K562 (cell line): ENCODE results near the gene UBA1. TPM values are rescaled to one million over a fixed set of nuclear protein-coding genes. Genes with fewer than 3 reads are reported as not detected.

ENCODE experiments used
- ARID1B ChIP-seq: fragments of 450-650 bp; IDR thresholded peaks from 2 replicates; pipeline ENCODE4 v1.6.1; 2016; ENCODE audit warnings: antibody characterized with exemption, mild to moderate bottlenecking, inconsistent platforms
- CBFA2T3 ChIP-seq: fragments of 450-650 bp; IDR thresholded peaks from 2 replicates; pipeline ENCODE4 v1.6.1; 2017
- ETV6 ChIP-seq, 3 experiments: fragments of 150-350 bp in 1 of 3; sonication (generic) in 1 of 3; formaldehyde crosslinking in 1 of 3; IDR thresholded peaks; 2 replicates each; pipeline versions ENCODE4 v1.6.1 to v1.8.0; 2014 to 2022; ENCODE audit warnings: borderline replicate concordance in 2 of 3, low read depth in 2 of 3, antibody characterized with exemption in 1 of 3, low read length in 1 of 3, mild to moderate bottlenecking in 1 of 3, missing genetic modification reagents in 1 of 3
- MEF2A ChIP-seq: IDR thresholded peaks from 2 replicates; pipeline ENCODE4 v1.6.1; 2011; ENCODE audit warnings: low read depth, mild to moderate bottlenecking, low read length, moderate library complexity; ENCODE audit not compliant: control insufficient read depth
- MEIS2 ChIP-seq: fragments of 450-650 bp; IDR thresholded peaks from 2 replicates; pipeline ENCODE4 v1.6.1; 2014; ENCODE audit warnings: mild to moderate bottlenecking; ENCODE audit not compliant: partially characterized antibody
- NUFIP1 ChIP-seq: fragments of 450-650 bp; IDR thresholded peaks from 2 replicates; pipeline ENCODE4 v1.6.1; 2018; ENCODE audit not compliant: partially characterized antibody
- PYGO2 ChIP-seq: fragments of 450-650 bp; IDR thresholded peaks from 2 replicates; pipeline ENCODE4 v1.6.1; 2016; ENCODE audit warnings: mild to moderate bottlenecking, missing genetic modification characterization, moderate library complexity, missing compliant biosample characterization
- RBFOX2 ChIP-seq: fragments of 200-400 bp; formaldehyde crosslinking; IDR thresholded peaks from 2 replicates; pipeline ENCODE4 v1.6.1; 2017; ENCODE audit warnings: low read depth, mild to moderate bottlenecking, low read length, moderate library complexity
- REST ChIP-seq, 2 experiments: fragments of 450-650 bp; formaldehyde crosslinking in 1 of 2; IDR thresholded peaks; 2 replicates each; pipeline versions ENCODE4 v1.4.0 to v1.6.1; 2014 to 2020; ENCODE audit warnings: mild to moderate bottlenecking in 2 of 2, borderline replicate concordance in 1 of 2, low read depth in 1 of 2
- SMAD3 ChIP-seq: fragments of 450-650 bp; formaldehyde crosslinking; conservative IDR thresholded peaks from 2 replicates; pipeline ENCODE4 v1.4.0; 2020; ENCODE audit warnings: mild to moderate bottlenecking
- SMAD4 ChIP-seq: fragments of 250-450 bp; sonication (Bioruptor Pico); conservative IDR thresholded peaks from 2 replicates; pipeline ENCODE4 v1.8.0; 2021; ENCODE audit warnings: inconsistent platforms, mild to moderate bottlenecking, moderate library complexity
- TAF9B ChIP-seq: fragments of 450-650 bp; IDR thresholded peaks from 2 replicates; pipeline ENCODE4 v1.6.1; 2018; ENCODE audit warnings: mild to moderate bottlenecking; ENCODE audit not compliant: partially characterized antibody
- TCF7L2 ChIP-seq: fragments of 150-350 bp; IDR thresholded peaks from 2 replicates; pipeline ENCODE4 v1.6.1; 2016; ENCODE audit warnings: low read depth, mild to moderate bottlenecking, low read length, moderate library complexity
- TOE1 ChIP-seq, 2 experiments: fragments of 450-650 bp in 1 of 2; sonication (generic) in 1 of 2; formaldehyde crosslinking in 1 of 2; IDR thresholded peaks; 2 replicates each; pipeline versions ENCODE4 v1.7.1 to v1.8.0; 2016 to 2022; ENCODE audit warnings: borderline replicate concordance in 2 of 2, mild to moderate bottlenecking in 2 of 2, antibody characterized with exemption in 1 of 2, inconsistent platforms in 1 of 2, low read depth in 1 of 2, missing genetic modification reagents in 1 of 2, moderate library complexity in 1 of 2
- ZNF282 ChIP-seq: sonication (generic); formaldehyde crosslinking; IDR thresholded peaks from 2 replicates; pipeline ENCODE4 v1.8.1; 2023; ENCODE audit warnings: missing genetic modification reagents
- polyA plus RNA-seq, 8 experiments: library from polyadenylated mRNA; depleted of rRNA in 4 of 8; stranded (reverse) in 5 of 8; unstranded in 3 of 8; fragments of >200 nt; fragmentation: Nextera tagmentation in 2 of 8; fragmentation: Illumina TruSeq in 1 of 8; extraction: Ambion mirVana in 2 of 8; extraction: Trizol in 1 of 8; gene quantifications; 2 replicates each; pipeline versions ENCODE4 v1.2.1 to v1.2.3, GENCODE V29; 2011 to 2014; ENCODE audit warnings: inconsistent platforms in 1 of 8, missing spikeins in 1 of 8
- total RNA-seq, 7 experiments: library from RNA; depleted of rRNA in 6 of 7; stranded (reverse); fragments of >200 nt in 6 of 7; fragmentation: Illumina TruSeq in 2 of 7; extraction: Trizol in 2 of 7; gene quantifications; 2 replicates each; pipeline versions ENCODE4 v1.2.1 to v1.2.3, GENCODE V29; 2011 to 2021; ENCODE audit warnings: low replicate concordance in 1 of 7
- TF ChIP-seq, protein P1 (sequence below): fragments of 250-450 bp; sonication (Bioruptor Pico); IDR thresholded peaks from 2 replicates; pipeline ENCODE4 v1.4.0; 2020; ENCODE audit warnings: borderline replicate concordance

UBA1 gene
- total and polyA plus RNA-seq, 9 of the 15 experiments (the other 6 are each of a cell fraction or from before 2014, with no cell fraction given), result 32.0 to 174 (median 93.6) TPM

- TF ChIP-seq REST (IDR thresholded peaks at IDR 0.05; ENCODE audit: borderline replicate concordance) (no peak), REST (CRISPR knock-in tag; IDR thresholded peaks at IDR 0.05; ENCODE audit: low read depth) (peak; percentile 58; the same call in 1 of the 2 replicates), TOE1 (IDR thresholded peaks at IDR 0.05; ENCODE audit: borderline replicate concordance) (peak; percentile 99), TOE1 (CRISPR knock-in tag; IDR thresholded peaks at IDR 0.05; ENCODE audit: borderline replicate concordance, low read depth) (no peak), CBFA2T3 (0 out of 2 replicates have a peak, but pooled peaks have one; percentile 14), TCF7L2 (peak; percentile 89), MEIS2 (peak; percentile 78), NUFIP1 (peak; percentile 93), MEF2A (no peak), SMAD3 (CRISPR knock-in tag) (no peak), RBFOX2 (peak; percentile 91), ZNF282 (no peak), SMAD4 (CRISPR knock-in tag) (0 out of 2 replicates have a peak, but pooled peaks have one; percentile 44), ARID1B (peak; percentile 55), PYGO2 (tag) (no peak), ETV6 (IDR thresholded peaks at IDR 0.05; ENCODE audit: borderline replicate concordance in 1 of 2, low read depth in 2 of 2, low read length in 1 of 2) (no peak), ETV6 (CRISPR knock-in tag; IDR thresholded peaks at IDR 0.05; ENCODE audit: borderline replicate concordance) (no peak), TAF9B (peak; percentile 60)
- TF ChIP-seq, protein P1, sequence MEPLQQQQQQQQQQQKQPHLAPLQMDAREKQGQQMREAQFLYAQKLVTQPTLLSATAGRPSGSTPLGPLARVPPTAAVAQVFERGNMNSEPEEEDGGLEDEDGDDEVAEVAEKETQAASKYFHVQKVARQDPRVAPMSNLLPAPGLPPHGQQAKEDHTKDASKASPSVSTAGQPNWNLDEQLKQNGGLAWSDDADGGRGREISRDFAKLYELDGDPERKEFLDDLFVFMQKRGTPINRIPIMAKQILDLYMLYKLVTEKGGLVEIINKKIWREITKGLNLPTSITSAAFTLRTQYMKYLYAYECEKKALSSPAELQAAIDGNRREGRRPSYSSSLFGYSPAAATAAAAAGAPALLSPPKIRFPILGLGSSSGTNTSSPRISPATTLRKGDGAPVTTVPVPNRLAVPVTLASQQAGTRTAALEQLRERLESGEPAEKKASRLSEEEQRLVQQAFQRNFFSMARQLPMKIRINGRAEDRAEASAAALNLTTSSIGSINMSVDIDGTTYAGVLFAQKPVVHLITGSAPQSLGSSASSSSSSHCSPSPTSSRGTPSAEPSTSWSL (CRISPR knock-in tag), result no peak
These were observed 24.8 kb downstream of the UBA1 start, which contains the start of gene CDK16 (continued) for GRCh38 chrX:47218280-47218919.
